Right lung (tissue), 10 donors: Measurements from ENCODE around the gene FAM187B. TPM values are rescaled to one million over a fixed set of nuclear protein-coding genes. Genes with fewer than 3 reads are reported as not detected.

Source experiments
- DNase-seq, 2 donors: peaks; one replicate each; pipeline ENCODE4 v3.0.0-alpha.2; 2013
- long read RNA-seq, 8 donors: transcript quantifications; one replicate each; lab custom pipeline, GENCODE V29; 2026
- polyA plus RNA-seq, 5 donors: library from polyadenylated mRNA; unstranded; fragments of 120-200 nt; gene quantifications; one replicate each; pipeline versions ENCODE4 v1.2.1 to v1.2.3, GENCODE V29; 2013; ENCODE audit warnings: inconsistent platforms in 1 of 5, low replicate concordance in 1 of 5; ENCODE audit not compliant: insufficient read length in 5 of 5, insufficient read depth in 1 of 5

FAM187B gene
- under 1 TPM in 2 of 5 donors, not detected in 3; 0.09 to 0.18 TPM for polyA plus RNA-seq
- long read RNA-seq, donor 1, partial matches to known transcripts: 134 of 134 reads
- long read RNA-seq, donor 1, other reads (novel, unspliced or antisense): 0 of 134 reads
- long read RNA-seq, donor 2: 0 reads
- long read RNA-seq, donor 3: 0 reads
- long read RNA-seq, donor 4: 0 reads
- long read RNA-seq, donor 5: 0 reads
- long read RNA-seq, donor 6: 0 reads
- long read RNA-seq, donor 7, partial matches to known transcripts: 329 of 329 reads
- long read RNA-seq, donor 7, other reads (novel, unspliced or antisense): 0 of 329 reads
- long read RNA-seq, donor 8: 0 reads

- DNase-seq: no peak
Observed at GRCh38 chr19:35228177-35228930, at the start of gene FAM187B. FAM187B (minus strand) TSS chr19:35228739; CDS start chr19:35228680, 59 bp downstream.

- DNase-seq: no peak
Observed at GRCh38 chr19:35276706-35277281, 48.3 kb upstream of the FAM187B start.

DNA sequence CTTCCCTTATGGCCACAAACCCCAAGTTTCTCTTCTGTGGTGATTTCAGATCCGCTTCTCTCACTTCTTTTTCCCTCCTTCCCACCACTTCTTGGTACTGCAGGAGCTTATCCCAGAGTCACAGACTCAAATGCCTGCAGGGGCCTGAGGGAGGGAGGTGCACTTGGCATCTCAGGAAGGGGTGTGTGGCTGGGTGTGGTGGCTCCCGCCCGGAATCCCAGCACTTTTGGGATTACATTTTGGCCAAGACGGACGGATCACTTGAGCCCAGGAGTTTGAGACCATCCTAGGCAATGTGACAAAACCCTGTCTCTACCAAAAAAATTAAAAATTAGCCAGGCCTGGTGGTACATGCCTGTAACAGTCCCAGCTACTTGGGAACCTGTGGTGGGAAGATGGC is 45.8 kb upstream of the FAM187B start:
- no peak for DNase-seq

GRCh38 chr19:35273686-35274259 is 45.2 kb upstream of the FAM187B start:
- no peak for DNase-seq

DNA sequence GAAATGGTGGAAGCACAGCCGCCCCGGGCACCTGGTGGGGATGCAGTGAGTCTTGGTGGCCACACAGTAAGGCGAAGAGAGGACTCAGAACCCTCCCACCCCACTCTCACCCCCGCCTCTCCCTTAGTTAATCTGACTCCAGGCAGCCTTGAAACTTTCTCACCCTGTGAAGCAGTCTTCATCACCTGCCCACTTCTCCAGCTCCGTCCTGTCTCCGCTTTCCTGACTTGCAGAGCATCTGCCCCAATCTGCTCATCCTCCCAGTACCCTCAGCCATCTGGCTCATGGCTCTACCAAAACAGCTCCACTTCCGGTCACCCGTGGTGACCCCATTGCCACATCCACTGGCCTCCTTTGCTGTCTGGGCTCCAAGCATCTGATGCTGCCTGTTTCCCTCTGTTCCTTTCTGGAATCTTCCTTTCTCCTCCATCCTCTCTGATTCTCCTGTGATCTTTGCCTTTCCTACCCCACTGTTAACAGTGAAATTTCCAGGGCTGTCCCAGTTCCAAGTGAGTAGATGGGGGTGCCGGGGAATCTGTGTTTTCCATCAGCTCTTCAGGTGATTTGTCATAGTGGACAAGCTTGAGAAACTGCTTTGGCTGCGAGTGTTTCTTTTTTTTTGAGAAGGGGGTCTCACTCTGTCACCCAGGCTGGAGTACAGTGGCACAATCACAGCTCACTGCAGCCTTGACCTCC is 44.6 kb upstream of the FAM187B start:
- DNase-seq: no peak

DNA sequence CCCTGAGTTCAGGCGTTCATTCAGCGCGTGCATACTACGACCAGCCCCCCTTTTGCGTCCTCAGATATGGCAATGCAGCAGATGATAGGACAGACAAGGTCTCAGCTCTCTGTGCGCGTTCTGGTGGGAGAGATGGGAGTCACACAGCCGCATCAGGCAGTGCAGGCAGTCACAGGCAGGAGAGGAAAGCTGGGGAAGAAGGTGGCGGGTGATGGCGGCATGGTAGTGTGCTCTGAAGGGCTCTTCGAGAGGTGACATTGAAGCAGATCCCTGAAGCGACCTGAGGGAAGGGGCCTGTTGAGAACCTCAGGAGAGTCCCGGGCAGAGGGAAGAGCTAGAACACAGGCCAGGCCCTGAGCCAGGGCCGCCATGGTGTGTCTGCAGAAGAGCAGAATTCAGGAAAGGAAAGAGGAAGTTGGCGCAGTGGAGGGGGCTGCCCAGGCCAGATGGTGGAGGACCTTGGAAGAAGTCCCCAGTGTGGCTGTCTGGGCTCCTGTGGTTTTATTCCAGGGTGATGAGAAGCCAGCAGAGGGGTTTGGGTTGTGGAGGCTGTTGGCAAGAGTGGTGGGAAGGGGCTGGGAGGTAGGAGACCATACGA is 43.7 kb upstream of the FAM187B start:
- DNase-seq: no peak

DNA sequence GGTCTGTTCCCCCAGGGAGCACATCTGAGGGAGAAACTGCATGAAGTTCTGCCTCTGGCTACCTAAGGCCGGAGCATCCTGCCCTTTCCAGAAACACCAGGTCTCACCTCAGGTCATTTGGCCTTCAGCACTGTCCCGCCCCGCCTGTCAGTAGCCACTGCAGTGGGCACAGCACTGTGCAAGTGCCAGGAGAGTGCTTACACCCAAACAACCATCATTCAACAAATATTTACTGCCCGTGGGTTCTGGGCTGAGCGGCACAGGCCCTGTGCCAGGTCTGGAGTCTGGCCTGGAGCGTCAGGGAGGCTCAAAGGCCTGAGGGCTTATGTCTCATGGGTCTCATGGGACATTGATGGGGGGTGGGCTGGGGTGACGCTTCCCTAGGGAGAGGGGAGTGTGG is 43.0 kb upstream of the FAM187B start:
- no peak for DNase-seq

DNA sequence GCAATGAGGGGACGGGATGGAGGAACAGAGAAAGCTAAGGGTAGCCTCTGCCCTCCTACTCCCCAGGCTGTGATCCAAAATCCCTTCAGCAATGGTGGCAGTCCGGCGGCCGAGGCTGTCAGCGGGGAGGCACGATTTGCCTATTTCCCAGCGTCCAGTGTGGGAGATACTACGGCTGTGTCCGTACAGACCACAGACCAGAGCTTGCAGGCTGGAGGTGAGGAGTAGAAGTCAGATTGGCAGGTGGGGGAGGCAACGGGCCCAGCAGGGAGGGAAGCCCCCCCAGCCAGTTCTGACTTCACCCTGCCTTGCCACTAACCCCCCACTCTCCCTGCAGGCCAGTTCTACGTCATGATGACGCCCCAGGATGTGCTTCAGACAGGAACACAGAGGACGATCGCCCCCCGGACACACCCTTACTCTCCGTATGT is 41.9 kb upstream of the FAM187B start:
- no peak for DNase-seq

- peak; percentile 78 to 81 for DNase-seq
Observed at GRCh38 chr19:35269438-35270117, 41.0 kb upstream of the FAM187B start.

GRCh38 chr19:35268536-35269437 is 40.2 kb upstream of the FAM187B start, which contains the start of gene USF2:
USF2 (plus strand) TSS chr19:35268962; CDS start chr19:35269102, 140 bp downstream.
- peak in 1 of 2 donors; percentile 47 for DNase-seq

- DNase-seq: peak; percentile 73 to 89
Observed at GRCh38 chr19:35267818-35268535, 39.4 kb upstream of the FAM187B start.

DNA sequence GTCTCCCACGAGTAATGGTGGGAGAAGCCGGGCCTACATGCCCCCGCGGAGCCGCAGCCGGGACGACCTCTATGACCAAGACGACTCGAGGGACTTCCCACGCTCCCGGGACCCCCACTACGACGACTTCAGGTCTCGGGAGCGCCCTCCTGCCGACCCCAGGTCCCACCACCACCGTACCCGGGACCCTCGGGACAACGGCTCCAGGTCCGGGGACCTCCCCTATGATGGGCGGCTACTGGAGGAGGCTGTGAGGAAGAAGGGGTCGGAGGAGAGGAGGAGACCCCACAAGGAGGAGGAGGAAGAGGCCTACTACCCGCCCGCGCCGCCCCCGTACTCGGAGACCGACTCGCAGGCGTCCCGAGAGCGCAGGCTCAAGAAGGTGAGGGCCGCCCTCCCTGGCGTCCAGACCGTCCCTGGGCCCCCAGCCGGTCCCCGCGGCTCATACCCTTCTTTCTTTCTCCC is 38.8 kb upstream of the FAM187B start:
- DNase-seq: no peak

GRCh38 chr19:35266520-35267352 is 38.2 kb upstream of the FAM187B start:
- DNase-seq: no peak

GRCh38 chr19:35265900-35266519 is 37.5 kb upstream of the FAM187B start:
- no peak for DNase-seq

GRCh38 chr19:35265126-35265899 is 36.8 kb upstream of the FAM187B start:
- DNase-seq: no peak
